HG02852 (cell line): Measurements from ENCODE around the gene SORD.
"Not testable (repeated sequence)": the region's sequence is repeated elsewhere in the genome, so short reads cannot be mapped to it uniquely, and the experiment has no call there.

Experiments
- ATAC-seq: cut with Tn5 transposase; IDR thresholded peaks from one replicate; pipeline ENCODE4 v1.9.1; 2021; ENCODE audit warnings: mild to moderate bottlenecking, moderate library complexity; ENCODE audit not compliant: unreplicated experiment

Gene SORD

DNA sequence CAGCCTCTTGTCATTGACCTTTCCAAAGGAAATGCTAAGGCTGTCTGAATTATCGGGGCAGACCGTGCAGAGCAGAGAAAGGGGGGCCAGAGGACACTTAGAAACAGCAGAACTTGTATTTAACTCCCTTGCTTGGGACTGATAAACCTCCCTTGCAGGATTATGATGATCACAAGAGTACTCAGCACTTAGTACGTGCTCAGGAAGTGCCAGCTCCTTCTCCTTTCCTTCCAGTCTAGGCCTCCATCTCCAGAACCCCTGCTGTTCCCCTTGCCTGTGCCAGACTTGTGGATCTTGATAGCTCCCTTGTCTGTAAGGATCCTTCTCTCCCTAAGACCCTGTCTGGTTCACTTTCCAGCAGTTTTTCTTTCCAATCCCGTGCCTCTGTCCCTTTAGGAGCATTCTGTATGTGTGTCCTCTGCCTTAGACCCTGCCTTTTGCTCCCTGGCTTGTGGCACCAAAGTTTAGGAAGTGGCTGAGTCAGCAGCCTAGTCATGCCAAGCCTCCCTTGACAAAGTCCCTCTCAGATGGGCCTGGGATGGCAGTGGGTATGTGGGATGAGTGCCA is 747 bp downstream of the SORD start:
- ATAC-seq: peak; percentile 9

DNA sequence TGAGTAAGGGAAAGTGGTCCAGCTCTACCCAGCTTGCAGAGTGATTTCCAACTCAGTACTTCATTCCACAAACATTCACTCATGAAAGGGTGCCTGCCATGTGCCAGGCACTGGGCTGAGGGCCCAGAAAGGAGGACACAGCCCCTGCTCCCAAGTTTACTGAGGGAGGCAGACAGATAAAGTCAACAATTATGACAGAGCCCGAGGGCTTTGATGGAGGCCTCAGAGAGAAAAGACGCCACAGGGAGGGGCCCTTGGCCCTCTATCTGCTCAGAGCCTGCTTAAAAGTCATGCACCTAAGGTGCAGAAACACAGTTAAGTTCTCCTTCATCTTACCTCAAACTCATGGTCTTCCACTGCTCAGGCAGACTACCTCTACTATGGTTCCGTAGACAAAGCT is 1.7 kb downstream of the SORD start:
- ATAC-seq: not testable (repeated sequence)

GRCh38 chr15:45025627-45026026 is 2.6 kb downstream of the SORD start:
- ATAC-seq: not testable (repeated sequence)

- ATAC-seq: no peak
These were observed 3.7 kb downstream of the SORD start for GRCh38 chr15:45026651-45027190.

GRCh38 chr15:45027220-45027619 is 4.2 kb downstream of the SORD start:
- no peak for ATAC-seq

DNA sequence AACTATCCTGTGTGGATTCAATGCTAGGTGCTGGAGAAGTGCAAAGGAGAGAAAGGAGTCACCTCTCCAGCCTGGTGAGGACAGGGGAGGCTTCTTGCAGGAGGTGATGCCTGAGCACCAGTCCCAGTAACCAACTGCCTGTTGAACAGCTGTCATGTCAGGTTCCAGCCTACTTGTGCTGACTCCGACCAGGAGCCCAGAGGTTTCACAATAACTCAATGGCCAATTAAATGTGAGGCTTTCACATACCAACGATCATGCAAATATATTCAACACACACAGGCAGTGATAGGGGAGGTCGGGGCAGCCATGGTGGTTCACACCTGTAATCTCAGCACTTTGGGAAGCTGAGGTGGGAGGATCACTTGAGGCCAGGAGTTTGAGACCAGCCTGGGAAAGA is 7.7 kb downstream of the SORD start:
- peak; percentile 64 for ATAC-seq

DNA sequence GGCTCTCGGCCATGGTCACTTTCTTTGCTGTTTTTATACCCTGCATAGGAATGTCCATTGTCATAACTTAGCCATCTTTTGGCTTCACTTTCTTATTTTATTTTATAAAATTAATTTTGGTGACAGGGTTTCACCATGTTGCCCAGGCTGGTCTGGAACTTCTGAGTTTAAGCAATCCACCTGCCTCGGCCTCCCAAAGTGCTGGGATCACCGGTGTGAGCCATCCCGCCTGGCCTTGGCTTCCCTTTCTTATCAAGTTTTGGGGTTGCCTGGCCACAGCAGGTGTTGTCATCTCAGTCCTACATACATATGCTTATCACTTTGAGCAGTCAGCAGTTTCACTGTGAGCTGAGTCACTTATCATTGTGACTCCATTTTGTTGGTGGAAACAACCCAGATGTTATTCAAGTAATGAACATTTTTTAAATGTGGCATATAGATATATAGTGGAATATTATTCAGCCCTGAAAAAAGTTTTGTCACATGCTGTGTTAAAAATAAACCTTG is 8.6 kb downstream of the SORD start:
- not testable (repeated sequence) for ATAC-seq

- ATAC-seq: not testable (repeated sequence)
These were observed 9.5 kb downstream of the SORD start for GRCh38 chr15:45032501-45032900.

GRCh38 chr15:45034087-45034486 is 11.1 kb downstream of the SORD start:
- not testable (repeated sequence) for ATAC-seq

DNA sequence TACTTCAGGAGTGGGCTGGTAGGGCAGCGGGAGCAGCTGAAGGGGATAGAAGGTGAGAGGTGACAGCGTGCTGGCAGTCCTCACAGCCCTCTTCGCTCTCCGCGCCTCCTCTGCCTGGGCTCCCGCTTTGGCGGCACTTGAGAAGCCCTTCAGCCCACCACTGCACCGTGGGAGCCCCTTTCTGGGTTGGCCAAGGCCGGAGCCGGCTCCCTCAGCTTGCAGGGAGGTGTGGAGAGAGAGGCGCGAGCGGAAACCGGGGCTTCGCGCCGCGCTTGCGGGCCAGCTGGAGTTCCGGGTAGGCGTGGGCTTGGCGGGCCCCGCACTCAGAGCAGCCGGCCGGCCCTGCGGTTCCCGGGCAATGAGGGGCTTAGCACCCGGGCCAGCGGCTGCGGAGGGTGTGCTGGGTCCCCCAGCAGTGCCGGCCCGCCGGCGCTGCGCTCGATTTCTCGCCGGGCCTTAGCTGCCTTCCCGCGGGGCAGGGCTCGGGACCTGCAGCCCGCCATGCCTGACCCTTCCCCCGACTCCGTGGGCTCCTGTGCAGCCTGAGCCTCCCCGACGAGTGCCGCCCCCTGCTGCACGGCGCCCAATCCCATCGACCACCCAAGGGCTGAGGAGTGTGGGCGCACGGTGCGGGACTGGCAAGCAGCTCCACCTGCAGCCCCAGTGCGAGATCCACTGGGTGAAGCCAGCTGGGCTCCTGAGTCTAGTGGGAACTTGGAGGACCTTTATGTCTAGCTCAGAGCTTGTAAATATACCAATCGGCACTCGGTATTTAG is 11.8 kb downstream of the SORD start:
- not testable (repeated sequence) for ATAC-seq

DNA sequence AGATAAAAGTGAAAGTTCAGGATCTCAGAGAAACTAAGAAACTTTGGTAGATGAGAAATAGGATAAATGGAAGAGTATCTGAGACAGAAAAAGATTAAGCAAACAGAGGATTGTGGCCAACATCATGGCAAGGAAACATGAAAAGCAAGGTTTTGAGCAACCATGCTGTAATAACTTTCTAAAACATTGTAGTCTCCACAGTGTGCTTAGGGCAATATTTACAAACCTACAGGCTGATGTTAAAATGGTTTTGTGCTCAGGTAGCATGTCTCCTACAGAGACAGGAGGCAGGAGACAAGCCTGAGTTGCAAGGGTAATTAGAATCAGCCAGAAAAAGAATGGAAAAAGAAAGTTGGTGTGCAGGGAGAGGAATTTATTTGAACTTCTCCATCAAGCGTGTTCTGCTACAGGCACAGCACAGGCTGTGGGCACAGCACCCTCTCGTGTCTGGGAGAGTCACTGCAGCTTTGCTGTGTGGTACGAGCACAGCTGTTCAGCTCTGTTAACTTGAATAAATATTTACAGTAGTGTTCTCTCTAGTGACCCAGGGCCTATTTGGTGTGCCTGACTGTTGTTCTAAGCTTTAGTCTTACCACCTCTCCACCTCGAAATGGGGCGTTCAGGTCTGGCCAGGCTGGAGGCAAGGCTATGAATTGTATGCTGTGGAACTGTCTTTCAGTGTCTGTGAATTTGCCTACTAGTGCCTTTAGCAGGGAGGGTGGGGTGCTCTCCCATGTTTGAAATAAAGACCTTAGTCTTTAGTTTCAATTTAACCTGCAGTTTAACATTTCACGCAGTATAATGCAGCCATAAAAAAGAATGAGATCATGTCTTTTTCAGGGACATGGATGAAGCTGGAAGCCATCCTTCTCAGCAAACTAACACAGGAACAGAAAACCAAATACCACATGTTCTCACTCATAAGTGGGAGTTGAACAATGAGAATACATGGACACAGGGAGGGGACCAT is 14.1 kb downstream of the SORD start:
- ATAC-seq: peak; percentile 86

- no peak for ATAC-seq
These were observed 14.9 kb downstream of the SORD start for GRCh38 chr15:45037936-45038335.

- ATAC-seq: not testable (repeated sequence)
These were observed 17.4 kb downstream of the SORD start for GRCh38 chr15:45040396-45040795.

DNA sequence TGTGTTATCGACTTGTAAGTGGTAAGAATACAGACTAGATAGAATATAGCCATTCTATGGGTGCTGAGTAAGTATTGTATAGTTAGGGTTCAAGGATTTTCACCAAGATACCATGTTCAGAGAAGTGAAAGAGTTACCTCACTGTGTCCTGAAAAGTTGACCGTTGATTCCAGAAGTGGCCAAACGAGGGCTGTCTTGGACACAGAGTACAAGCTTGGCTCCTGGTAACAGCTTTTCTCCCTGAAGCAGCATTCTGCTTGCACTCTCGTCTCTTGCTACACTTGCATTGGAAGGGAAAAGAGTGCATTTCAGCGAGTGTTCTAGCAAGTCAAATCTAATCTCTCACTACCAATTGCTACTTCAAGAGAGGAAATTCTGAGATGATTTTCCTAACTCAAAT is 18.5 kb downstream of the SORD start:
- not testable (repeated sequence) for ATAC-seq

DNA sequence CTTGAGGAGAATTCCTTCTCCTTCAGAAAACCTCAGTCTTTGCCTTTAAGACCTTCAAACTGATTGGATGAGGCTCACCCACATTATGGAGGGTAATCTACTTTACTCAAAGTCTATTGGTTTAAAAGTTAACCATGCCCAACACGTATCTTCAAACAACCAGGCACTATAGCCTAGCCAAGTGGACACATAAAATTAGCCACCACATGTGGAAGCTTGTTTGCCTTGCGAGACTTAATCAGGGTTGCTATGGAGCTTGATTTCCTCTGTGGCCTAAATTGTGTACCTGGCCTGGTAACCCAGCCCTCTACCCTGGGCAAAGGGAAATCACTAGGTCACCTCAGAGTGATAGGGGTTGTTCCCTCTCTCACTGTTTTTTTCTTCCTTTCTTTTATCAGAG is 19.9 kb downstream of the SORD start:
- not testable (repeated sequence) for ATAC-seq

GRCh38 chr15:45044270-45044669 is 21.3 kb downstream of the SORD start:
- ATAC-seq: not testable (repeated sequence)

GRCh38 chr15:45048449-45048793 is 25.4 kb downstream of the SORD start:
- peak; percentile 13 for ATAC-seq

- peak; percentile 78 for ATAC-seq
These were observed 26.0 kb downstream of the SORD start for GRCh38 chr15:45048794-45049631.

DNA sequence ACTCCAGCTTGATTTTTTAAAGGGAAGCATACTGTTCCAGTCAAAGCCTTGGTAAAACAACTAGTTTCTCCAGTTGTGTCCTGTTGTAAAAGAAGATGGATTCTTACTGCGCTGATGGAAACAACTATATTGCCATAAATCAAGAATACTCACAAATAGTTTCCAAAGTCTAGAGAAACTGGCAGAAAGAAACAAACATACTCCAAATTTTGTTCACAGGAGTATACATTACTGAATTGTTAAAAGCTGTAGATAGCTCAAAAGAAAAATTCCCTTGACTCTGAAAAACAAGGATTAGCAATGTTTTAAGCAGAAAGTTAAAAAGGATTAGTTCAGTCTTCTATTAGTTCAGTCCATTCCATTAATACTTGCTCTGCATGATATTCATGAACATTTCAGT is 27.6 kb downstream of the SORD start:
- ATAC-seq: no peak

DNA sequence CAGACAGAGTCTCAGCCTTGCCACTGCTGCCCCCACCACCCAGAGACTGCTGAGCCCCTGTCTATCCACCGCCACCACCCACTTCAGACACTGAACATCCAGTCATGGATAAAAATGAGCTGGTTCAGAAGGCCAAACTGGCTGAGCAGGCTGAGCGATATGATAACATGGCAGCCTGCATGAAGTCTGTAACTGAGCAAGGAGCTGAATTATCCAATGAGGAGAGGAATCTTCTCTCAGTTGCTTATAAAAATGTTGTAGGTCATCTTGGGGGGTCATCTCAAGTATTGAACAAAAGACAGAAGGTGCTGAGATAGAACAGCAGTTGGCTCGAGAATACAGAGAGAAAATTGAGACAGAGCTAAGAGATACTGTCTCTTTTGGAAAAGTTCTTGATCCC is 29.7 kb downstream of the SORD start:
- not testable (repeated sequence) for ATAC-seq
